DOHH2 (cell line): ENCODE measurements around the gene SLC25A23.

ENCODE experiments used
- H3F3A ChIP-seq: fragments of 200-600 bp; sonication (generic), shearing (Covaris generic); 2 replicates; pipeline ENCODE4 v1.6.0; 2016; ENCODE audit warnings: antibody characterized with exemption, mild to moderate bottlenecking; ENCODE audit not compliant: control insufficient read depth, insufficient read depth
- H3K27ac ChIP-seq: fragments of 200-600 bp; sonication (generic); 2 replicates; pipeline ENCODE4 v1.5.1; 2014; ENCODE audit warnings: low read depth, mild to moderate bottlenecking, low read length, moderate library complexity
- H3K27me3 ChIP-seq: fragments of 200-600 bp; sonication (generic); 2 replicates; pipeline ENCODE4 v1.6.1; 2014; ENCODE audit warnings: mild to moderate bottlenecking, low read length, mixed read lengths; ENCODE audit not compliant: control insufficient read depth
- H3K36me3 ChIP-seq: fragments of 200-600 bp; sonication (generic); 2 replicates; pipeline ENCODE4 v1.6.1; 2014; ENCODE audit warnings: mild to moderate bottlenecking, low read length, moderate library complexity, mixed read lengths; ENCODE audit not compliant: control insufficient read depth
- H3K4me1 ChIP-seq: fragments of 200-600 bp; sonication (generic); 2 replicates; pipeline ENCODE4 v1.6.1; 2014; ENCODE audit warnings: mild to moderate bottlenecking, low read length, mixed read lengths; ENCODE audit not compliant: control insufficient read depth
- H3K4me2 ChIP-seq: fragments of 200-600 bp; sonication (generic); 2 replicates; pipeline ENCODE4 v1.6.0; 2014; ENCODE audit warnings: mild to moderate bottlenecking, low read length, moderate library complexity
- H3K4me3 ChIP-seq: fragments of 200-600 bp; sonication (generic); 2 replicates; pipeline ENCODE4 v1.5.1; 2014; ENCODE audit warnings: mild to moderate bottlenecking, low read length, mixed read lengths
- H3K79me2 ChIP-seq: fragments of 200-600 bp; sonication (generic); 2 replicates; pipeline ENCODE4 v1.6.1; 2014; ENCODE audit warnings: mild to moderate bottlenecking, low read length, mixed read lengths; ENCODE audit not compliant: control insufficient read depth
- H3K9me2 ChIP-seq: fragments of 200-600 bp; sonication (generic); replicated peaks from 2 replicates; pipeline ENCODE4 v1.6.1; 2014; ENCODE audit warnings: mild to moderate bottlenecking, low read length, mixed read lengths; ENCODE audit not compliant: control insufficient read depth
- H3K9me3 ChIP-seq: fragments of 200-600 bp; sonication (generic); 2 replicates; pipeline ENCODE4 v1.6.1; 2014; ENCODE audit warnings: antibody characterized with exemption, low read length, mixed read lengths; ENCODE audit not compliant: control insufficient read depth, insufficient read depth
- H4K20me1 ChIP-seq: fragments of 200-600 bp; sonication (generic); 2 replicates; pipeline ENCODE4 v1.6.0; 2014; ENCODE audit warnings: low read depth, mild to moderate bottlenecking, antibody characterized with exemption, low read length, moderate library complexity; ENCODE audit not compliant: control insufficient read depth, insufficient read depth
- EZH2phosphoT487 ChIP-seq: fragments of 200-600 bp; sonication (generic); IDR thresholded peaks from 2 replicates; pipeline ENCODE4 v1.6.1; 2017; ENCODE audit warnings: borderline replicate concordance, mild to moderate bottlenecking, antibody characterized with exemption, low read length, moderate library complexity, mixed read lengths
- TF ChIP-seq, protein P1 (sequence below): fragments of 200-600 bp; sonication (generic); IDR thresholded peaks from one replicate; pipeline ENCODE4 v1.5.1; 2014; ENCODE audit warnings: antibody characterized with exemption, mild to moderate bottlenecking, low read depth, low read length; ENCODE audit not compliant: poor library complexity, severe bottlenecking

SLC25A23 gene

GRCh38 chr19:6498294-6499036 is 38.9 kb upstream of the SLC25A23 start:
- H3K27me3 ChIP-seq: peaks cover 34% of the 10 kb centered on the region
- H4K20me1 ChIP-seq: no peaks in the 10 kb centered on the region
- peaks cover 14% of the 10 kb centered on the region for H3K4me1 ChIP-seq
- H3K9me3 ChIP-seq: no peaks in the 10 kb centered on the region
- no peaks in the 10 kb centered on the region for H3F3A ChIP-seq
- H3K4me2 ChIP-seq: no peak overlapping the region
- no peak for TF ChIP-seq EZH2phosphoT487
- H3K27ac ChIP-seq: no peak overlapping the region
- H3K4me3 ChIP-seq: no peak overlapping the region
- H3K79me2 ChIP-seq: no peaks in the 10 kb centered on the region
- no peaks in the 10 kb centered on the region for H3K36me3 ChIP-seq
- no peaks in the 10 kb centered on the region for H3K9me2 ChIP-seq

- no peak for TF ChIP-seq EZH2phosphoT487
- TF ChIP-seq, protein P1, sequence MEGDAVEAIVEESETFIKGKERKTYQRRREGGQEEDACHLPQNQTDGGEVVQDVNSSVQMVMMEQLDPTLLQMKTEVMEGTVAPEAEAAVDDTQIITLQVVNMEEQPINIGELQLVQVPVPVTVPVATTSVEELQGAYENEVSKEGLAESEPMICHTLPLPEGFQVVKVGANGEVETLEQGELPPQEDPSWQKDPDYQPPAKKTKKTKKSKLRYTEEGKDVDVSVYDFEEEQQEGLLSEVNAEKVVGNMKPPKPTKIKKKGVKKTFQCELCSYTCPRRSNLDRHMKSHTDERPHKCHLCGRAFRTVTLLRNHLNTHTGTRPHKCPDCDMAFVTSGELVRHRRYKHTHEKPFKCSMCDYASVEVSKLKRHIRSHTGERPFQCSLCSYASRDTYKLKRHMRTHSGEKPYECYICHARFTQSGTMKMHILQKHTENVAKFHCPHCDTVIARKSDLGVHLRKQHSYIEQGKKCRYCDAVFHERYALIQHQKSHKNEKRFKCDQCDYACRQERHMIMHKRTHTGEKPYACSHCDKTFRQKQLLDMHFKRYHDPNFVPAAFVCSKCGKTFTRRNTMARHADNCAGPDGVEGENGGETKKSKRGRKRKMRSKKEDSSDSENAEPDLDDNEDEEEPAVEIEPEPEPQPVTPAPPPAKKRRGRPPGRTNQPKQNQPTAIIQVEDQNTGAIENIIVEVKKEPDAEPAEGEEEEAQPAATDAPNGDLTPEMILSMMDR: no peak
- Histone ChIP-seq H3K4me1 (no peaks in the 10 kb centered on the region), H3K9me2 (no peaks in the 10 kb centered on the region), H4K20me1 (no peaks in the 10 kb centered on the region), H3K79me2 (no peaks in the 10 kb centered on the region), H3K4me2 (no peak overlapping the region), H3K9me3 (no peaks in the 10 kb centered on the region), H3K36me3 (no peaks in the 10 kb centered on the region), H3K27me3 (peaks cover 15% of the 10 kb centered on the region), H3K4me3 (no peak overlapping the region), H3K27ac (no peak overlapping the region), H3F3A (no peaks in the 10 kb centered on the region)
Observed at GRCh38 chr19:6495947-6496346, 36.4 kb upstream of the SLC25A23 start.

DNA sequence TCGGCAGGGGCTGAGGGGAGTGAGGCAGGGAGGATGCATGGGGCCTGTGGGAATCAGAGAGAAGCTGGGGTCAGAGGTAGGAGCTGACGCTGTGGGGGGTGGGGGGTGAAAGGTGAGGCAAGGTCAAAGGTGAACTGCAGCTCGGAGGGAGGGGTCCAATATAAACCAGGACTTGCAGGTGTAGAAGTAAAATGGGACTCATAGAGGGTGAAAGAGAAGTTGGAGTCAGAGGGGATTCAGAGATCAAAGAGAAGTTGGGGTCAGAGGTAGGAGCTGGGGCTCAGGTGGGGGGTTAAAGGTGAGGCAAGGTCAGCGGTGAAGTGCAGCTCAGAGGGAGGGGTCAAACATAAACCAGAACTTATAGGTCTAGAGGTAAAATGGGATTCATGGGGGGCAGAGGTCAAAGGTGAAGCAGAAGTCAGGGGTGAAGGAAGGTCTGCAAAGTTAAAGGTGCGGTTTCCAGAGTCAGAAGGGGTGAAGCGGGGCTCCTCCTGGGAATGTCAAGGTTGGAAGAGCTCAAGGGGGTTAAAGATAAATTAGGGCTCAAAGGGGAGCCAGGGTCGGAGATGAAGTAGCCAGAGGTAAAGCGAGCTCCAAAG is 34.9 kb upstream of the SLC25A23 start:
- no peak for TF ChIP-seq EZH2phosphoT487
- TF ChIP-seq, protein P1: no peak
- no peaks in the 10 kb centered on the region for H3K36me3 ChIP-seq
- H3K9me3 ChIP-seq: no peaks in the 10 kb centered on the region

More for the DNA sequence above, 34.9 kb upstream of the SLC25A23 start:
- Histone ChIP-seq H4K20me1 (no peaks in the 10 kb centered on the region), H3K4me2 (no peak overlapping the region), H3K4me3 (no peak overlapping the region), H3K27me3 (0 out of 2 replicates have a peak, but pooled peaks cover 4% of the 10 kb centered on the region), H3K4me1 (peaks cover 8% of the 10 kb centered on the region), H3F3A (no peaks in the 10 kb centered on the region), H3K9me2 (no peaks in the 10 kb centered on the region), H3K27ac (no peak overlapping the region), H3K79me2 (no peaks in the 10 kb centered on the region)
